NCI-H2029 treated with DMSO at 0.1 percent for 48 hours (cell line): Measurements from ENCODE around the gene SLC8A1.

Source experiments
- DNase-seq: peaks from one replicate; lab custom pipeline; 2025; lab: John Stamatoyannopoulos, UW

The SLC8A1 gene

DNA sequence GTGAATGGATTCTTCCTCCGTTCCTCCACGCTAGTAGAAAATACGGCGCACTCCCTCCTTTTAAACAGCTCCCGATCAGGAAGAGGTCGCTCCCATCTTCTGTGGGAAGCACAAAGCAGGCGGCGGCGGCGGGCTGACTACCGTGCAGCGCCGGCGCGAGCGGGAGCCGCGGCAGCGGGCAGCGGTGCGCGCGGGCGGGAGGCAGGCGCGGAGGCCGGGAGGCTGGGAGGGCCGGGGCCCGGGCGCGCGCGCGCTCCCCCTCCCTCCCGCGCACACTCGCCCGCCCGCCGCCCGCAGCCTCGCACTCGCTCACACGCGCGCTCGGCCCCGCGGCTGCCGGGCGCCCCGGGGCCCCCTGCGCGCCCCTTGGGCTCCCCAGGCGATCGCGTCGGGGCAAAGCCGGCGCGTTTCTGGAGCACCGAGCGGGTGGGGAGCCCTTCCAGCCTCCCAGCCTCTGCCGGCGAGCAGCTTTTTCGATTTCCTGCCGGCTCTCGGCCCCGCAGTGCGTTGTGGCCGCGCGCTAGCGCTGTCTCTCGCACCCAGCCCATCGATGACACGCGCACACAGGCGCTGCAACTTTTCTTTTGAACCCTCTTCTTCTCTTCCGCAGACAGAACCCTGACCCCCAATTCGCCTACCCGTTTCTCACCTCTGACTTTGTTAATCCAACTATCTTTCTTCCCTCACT, at the start of gene SLC8A1:
TSS of gene SLC8A1 (minus strand) at position 173 of the 688 bp plus-strand sequence.
- DNase-seq, result no peak

DNA sequence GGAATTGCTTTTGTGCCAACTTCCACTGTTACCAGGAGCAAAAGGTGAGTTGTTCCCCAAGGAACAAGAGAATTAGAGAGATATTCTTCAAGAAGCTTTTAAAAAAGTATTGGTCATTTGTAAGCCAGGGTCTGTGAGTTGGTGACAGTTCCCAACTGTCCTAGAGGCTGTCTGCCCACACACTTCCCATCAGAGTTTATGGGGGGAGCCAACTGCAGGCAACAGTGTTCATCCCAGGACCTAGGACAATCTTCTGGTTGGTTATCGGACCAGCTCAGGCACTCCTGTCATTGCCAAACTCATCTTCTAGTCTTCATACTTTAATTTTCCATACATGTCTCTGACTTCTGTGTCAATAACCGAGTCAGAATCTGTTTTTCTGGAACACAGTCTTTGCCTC, 47.5 kb upstream of the SLC8A1 start:
- DNase-seq, result no peak

DNA sequence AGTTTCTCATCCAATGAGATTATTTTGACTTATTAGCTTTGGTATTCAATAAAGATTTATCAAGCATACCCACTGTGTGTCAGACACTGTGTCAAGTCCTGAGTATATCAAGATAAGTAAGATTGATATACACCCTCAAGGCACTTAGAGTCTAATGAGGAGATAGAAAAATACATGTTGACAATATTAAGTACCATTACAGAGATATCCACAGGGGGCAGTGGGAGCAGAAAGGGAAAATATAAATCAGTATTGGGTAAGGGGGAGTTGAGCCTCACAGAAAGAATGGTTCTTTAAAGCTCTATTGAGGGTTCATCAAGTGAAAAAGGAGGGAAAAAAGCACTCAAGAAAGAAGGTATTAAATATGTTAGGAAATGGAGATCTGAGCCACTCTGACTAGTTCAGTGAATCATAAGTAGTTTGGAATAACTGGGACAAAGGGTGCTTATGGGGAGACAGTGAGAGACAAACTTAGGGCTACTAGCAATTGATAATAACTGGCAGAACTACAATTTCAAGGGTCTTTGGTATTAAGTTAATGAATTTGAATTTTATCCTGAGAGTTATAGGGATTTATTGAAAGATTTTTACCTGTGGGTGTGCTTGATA, 45.5 kb upstream of the SLC8A1 start:
- no peak for DNase-seq

DNA sequence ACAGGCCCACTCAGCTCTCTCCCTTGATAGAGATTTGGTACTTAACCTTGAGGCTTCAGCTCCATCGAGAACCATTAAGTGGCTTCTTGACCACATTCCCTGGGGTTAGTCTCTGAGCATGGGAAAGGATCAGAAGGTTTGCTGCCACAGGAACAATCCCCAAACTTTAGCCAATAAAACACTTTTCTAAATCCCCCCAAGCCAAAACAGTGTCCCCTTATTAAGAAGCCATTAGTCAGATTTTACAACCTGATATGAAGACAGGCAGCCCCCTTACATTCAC, 37.7 kb upstream of the SLC8A1 start:
- DNase-seq, result no peak

DNA sequence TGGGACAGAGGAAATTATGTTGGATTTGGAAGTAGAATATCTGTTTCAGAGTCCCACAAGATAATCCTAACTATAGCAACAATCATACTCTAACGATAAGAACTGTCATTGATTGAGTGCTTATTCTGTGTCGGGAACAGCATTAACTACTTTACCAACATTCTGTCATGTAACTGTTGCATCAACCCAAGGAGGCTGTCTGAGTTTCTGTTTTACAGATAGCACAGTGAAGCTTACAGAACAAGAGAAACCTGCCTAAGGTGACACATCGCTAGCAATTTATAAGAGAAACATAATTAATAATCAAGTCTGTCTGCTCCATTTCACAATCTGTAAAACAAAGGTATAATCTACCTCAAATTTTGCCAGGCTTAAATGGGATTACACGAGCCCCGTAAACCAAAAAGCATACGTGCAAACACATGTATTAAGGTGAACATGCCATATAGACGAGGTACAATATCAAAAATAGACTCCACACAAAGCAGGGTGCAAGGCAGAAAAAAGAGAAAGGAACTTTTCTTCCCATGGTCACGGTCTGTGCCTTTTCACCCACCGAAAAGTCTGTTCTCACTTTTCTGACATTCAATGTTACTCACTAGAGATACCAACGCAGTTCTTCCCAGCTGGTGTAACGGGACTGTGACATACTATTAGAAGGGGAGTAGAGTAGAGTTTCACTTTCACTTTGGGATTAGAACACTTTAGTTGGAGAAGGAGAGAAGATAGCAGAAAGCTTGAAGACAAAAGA, 37.2 kb upstream of the SLC8A1 start:
- DNase-seq, result no peak

DNA sequence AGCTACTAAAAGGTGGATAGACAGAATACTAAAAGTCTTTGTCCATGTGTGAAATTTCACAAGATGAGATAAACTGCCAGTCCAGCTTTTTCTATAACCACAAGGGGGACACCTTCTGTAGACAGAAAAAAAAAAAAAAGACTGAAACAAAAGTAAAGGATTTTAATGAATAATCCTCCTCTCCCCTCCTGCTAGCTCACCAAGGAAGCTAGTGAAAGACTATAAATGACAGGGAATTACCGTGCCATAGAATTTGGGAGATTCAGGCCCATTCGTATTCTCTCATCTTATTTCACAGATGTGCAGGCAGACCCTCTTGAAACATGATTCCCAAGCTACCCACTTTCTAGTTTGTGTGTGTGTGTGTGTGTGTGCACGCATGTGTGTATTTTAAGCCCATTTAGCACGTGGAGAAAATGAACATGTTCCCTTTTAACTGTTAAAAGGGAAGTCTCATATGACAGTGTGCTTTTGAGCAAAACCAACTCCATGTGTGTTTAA, 36.3 kb upstream of the SLC8A1 start:
- DNase-seq, result no peak

DNA sequence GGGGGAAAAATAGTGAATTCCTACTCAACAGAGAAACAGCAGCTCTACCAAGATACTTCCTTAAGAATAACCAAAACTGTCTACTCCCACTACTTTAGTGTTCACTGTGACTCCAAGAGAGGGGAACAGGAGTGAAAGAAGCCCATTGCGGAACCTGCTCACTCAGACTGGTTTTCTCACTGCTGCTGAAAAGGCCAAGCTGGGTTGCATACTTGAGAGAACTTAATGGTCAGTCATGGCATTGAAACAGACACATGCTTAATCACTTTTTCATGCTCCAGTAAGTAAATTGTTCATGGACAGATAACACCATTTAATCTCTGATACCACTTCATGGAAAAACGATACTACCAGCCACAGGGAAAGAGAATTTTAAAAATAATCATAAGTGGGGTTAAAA, 35.7 kb upstream of the SLC8A1 start:
- no peak for DNase-seq

DNA sequence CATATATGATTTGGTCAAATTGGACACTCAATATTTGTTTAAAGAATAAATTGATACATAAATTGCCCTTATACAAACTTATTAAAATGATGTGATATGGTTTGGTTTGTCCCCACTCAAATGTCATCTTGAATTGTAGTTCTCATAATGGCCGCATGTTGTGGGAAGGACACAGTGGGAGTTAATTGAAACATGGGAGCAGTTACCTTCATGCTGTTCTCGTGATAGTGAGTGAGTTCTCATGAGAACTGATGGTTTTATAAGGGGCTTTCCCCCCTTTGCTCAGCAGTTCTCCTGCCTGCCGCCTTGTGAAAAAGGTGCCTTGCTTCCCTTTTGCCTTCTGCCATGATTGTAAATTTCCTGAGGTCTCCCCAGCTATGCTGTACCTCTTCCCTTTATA, 34.0 kb upstream of the SLC8A1 start:
- no peak for DNase-seq

DNA sequence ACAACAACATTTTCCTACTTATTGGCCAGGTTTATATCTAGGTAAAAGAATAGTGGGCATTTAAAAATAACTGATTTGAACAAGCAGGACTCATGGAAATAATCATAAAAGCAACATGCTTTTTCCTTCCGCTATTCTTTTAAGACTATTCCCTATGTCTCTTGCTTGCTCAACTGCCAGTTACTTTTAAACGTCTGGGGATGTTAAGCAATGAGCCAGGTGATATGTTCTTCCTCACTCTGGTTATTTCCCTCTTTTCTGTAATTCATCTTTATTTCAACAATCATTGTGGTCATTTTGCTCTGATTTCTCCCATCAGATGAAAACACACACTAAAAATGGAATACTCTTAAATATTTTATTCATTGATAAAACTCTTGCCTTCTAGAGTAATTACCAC, 33.4 kb upstream of the SLC8A1 start:
- no peak for DNase-seq

DNA sequence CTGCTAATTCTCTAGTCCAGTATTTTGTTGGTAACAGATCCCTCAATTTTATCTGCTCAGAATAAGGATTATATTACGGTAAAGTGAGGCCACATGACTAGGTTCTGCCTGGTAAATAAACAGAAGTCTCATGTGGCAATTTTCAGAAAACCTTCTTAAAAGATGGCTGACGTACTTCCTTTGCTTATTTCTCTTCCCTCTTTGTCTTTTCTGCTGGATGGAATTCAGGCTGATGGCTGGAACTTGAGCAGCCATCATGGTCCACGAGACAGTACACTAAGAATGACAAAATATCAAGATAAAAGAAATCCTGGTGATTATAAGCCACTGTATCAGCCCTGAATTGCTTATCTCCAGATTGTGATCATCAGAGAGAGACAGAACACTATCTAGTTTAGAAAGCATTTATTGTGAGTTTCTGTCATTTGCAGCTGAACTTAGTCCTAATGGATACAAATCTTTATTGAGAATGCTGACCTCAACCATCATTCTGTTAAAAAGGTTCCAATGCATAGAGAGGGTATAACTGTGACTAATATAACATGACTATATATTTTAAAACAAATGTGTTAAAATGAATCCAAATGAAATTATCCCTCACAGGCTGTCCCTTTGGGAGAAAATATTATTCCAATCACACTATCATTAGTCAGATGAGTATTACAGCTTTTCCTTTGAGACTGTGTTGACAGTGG, 31.8 kb upstream of the SLC8A1 start:
- DNase-seq, result no peak

DNA sequence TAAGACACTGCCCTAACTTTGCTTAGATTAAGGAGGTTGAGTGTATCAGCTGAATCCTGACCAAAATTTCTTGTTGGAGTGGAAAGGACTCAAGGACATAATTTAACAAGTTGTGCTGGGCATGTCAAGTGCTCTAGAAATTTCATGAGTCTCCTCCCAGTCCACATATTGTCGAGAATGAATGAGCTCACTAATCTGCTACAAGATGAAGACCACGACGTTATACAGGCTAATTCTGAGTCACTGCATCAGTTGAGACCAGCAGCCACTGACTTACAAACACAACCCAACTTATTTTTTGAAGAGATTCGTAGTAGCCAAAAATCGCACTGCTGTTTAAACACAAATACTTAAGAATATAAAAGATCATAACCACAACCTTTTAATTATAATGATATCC, 28.7 kb upstream of the SLC8A1 start:
- no peak for DNase-seq

DNA sequence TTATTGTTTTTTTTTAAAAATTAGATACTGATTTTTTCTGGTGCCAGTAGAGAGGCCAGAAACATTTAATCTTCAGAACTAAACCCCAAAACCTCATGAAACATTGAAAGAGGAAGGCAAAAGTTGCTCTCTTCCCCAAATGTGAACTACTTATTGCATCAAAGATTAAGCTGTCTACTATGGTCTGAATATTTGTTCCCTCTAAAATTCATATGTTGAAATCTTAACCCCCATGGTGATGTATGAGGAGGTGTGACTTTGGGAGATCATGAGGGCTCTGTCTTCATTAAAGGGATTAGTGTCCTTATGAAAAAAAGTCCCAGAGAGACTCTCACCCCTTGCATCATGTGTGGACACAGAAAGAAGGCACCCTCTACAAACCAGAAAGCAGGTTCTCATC, 28.2 kb upstream of the SLC8A1 start:
- no peak for DNase-seq

DNA sequence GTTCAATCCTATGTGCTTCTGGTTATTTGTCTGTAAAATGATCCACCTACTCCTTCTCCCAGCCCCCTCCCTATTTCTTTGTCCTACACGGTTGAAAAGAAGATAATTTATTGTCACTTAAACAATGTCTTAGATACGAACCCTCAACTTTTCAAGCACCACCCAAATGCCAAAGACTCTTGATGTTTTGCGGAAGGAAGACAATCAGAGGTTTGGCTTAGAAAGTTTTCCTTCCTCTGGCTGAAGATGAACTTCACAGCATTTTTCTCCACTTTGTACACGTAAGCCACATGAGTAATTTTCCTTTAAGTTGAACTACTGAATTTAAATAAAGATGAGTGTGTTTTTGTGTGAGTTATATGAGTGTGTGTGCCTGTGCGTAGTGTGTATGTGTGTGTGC, 25.5 kb upstream of the SLC8A1 start:
- no peak for DNase-seq

DNA sequence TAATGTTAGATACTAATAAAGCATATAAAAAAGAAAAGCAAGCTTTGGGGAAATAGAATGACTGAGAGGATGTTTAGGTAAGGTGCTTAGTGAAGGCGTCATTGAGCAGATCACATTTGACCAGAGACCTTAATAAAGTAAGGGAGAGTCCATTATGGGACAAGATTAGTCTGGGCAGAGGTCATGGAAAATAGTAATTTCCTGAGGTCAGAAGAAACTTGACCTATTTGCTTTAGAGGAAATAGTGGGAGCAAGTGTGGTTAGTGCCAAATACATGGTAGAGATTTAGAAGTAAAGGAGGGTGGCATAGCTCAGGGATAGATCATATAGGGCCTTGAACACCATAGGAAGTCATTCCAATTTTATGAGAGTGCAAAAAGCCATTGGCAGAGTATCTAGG, 24.5 kb upstream of the SLC8A1 start:
- no peak for DNase-seq

DNA sequence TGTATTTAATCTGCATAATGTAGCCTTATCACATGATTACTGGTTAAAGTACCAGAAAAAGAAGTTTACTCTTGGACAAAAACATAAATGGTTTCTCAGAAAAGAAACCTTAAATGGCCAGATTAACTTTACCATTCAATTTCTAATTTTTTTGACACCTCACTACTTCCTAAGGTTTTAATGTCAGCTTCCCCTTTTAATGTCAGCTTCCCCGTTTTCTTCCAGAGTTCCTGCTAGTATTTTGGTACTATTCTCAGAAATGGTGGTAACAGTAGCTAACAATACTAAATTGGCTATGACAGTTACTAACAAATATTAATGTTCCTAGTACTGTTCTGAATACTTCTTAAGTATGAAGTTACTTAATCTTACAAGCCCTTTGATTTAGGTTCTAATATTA, 22.4 kb upstream of the SLC8A1 start:
- DNase-seq, result no peak

DNA sequence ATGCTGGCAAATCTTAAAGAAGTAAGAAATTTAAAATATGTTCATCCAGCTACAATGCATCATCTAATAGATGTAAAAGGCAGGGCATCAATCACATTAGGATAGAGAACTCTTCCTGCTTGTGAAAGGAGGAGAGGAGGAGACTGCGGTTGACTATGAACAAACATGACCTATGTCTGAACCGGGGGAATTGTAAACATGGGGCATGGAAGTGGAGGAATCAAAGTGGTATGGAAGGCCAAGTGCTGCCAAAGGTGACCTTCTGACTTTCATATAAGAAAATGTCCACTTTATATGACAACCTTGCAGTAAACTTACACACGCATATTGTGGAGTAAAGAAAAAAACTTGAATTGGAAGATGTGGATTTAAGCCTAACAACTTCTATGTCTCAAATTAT, 20.0 kb upstream of the SLC8A1 start:
- no peak for DNase-seq

DNA sequence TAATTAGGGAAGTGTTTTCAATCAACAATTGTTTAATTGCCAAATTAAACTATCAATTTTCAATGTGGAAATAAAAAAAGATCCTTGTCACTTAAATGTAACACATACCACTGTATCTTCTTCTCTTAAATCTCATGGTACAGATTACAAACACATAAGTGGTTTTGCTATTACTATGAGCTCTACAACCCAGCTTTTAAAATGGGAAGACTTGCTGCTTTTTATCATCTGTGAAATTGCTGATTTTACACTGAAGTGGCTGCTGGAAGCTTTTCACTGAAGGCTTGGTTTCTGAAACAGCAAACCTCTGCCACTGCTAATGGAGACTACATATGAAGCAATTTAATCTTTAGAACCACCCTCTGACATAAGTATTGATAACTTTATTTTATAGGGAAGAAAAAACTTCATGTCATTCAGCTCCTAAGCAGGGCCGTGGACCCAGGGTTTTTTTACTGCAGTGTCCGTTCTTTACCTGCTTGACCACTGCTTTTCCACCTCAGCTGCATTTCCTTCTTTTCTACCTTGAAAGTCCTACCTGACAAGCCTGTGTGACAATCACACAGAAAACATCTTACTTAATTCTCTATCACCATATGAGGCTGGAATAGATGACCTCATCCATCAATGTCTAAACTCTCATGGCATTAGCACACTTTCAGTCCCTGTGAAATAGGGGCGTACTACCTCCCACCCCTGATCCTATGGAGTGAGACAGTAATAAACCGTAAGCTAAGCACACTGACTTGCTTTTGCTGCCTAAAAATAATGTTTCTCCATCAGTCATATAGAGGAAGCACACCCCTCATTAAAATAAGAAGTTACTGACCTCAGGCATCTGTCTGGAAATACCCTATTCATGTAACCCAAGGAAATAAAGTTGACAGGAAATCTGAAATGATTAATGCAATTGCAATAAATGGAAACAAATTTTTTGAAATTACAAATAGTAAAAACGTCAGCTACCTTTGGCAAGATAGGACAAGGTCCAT, 19.2 kb upstream of the SLC8A1 start:
- DNase-seq, result no peak

DNA sequence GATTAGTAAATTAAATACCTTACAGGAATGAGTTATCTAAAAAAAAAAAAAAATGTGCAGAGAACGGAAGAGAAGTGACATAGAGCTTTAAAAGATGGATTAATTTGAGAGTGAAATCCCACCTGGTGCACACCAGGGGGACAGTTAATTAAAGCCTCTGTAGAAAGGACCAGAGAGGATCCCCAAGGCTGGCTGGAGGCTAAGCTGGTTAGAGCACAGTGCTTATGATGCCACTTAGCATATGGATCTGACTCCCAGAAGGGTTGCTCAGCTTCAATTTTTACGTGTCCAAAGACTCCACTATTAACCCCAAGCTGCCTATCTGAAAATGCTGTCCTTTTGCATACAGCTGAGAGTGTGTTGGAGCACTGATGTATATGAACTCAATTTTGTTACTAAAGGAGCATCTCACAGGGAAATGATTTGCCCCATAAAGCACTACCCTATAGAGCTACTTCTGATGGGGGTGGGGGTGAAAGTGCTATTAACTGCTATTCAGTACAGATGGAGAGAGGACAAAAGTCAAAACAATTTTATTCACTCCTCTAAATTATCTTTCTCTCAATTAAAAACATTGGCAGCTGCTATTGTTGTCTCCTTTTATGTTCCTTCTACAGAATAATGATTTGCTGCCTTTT, 15.2 kb upstream of the SLC8A1 start:
- no peak for DNase-seq

DNA sequence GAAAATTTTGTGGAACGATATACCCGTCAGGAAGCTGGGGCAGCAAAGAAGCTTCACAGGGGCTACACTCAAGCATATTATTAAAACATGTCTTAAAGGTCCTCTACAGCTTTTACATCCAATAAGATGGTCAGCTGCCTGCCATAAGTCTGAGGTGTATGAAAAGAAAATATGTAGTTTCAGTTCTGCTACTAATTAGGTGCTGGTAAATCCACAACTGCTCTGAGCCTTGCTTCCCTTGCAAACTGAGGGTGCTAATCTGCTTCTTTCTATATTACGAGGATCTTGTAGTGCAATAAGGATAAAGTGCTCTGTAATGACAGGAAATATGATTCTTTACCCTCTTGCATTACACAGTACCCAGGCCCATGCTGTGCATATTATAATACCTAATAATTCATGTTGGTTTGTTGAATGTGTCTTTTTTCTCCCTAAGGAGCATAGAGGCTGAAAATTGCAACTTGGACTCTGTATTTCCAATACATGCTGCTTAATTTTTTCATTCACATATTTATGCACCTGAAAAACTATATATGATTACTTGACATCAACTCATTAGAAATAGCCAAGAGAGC, 14.5 kb upstream of the SLC8A1 start:
- DNase-seq, result no peak

DNA sequence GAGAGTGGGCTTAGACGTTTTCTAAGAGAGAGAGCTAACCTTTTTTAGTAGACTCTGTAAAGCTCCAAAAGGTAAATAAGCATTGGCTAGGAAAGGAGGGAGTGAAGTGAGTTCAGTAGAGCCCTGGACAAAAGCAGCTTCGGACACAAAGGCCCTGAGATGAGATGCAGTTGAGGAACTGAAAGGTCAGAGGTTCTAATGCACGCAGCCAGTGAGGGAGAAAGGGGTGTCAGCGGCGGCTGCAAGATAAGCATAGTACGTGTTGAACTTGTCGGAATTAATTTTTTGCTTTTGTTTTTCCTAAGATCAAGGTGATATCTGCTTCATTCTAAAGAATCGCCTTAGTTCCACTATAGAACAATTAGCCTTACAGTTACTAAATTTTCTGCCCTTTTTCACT, 11.2 kb upstream of the SLC8A1 start:
- DNase-seq, result no peak

DNA sequence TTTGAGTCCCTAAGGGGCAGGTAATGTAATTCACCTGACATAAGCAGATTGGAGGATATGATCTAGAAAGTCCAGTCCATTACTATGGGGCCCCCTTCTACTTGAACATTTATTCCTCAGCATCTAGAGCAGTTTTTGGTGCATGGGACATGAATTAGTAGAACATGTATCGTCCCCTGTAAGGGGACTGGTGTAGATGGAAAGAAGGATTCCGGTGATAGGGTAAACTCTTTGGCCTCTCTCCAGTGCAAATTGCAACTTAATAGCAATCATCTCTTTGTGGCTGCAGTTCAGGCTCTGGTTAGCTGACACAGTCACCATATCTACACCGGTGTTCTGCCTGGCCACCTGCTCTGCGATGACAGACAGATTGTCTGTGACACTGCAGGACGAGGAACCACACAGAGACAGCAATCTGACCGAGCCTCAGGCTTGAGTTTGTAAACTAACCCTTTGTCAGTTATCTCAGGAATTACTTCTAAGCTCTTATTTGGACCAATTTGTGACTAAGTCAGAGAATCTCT, 6.4 kb upstream of the SLC8A1 start:
- DNase-seq, result no peak
